Endothelial cell of umbilical vein (primary cell): ENCODE measurements around the gene AMIGO3. TPM values are rescaled to one million over a fixed set of nuclear protein-coding genes. Genes with fewer than 3 reads are reported as not detected.

Experiments
- BruUV-seq: library from RNA; stranded (reverse); fragments of 400-500 nt; replicated peaks from 2 replicates; lab custom pipeline; 2021; lab: Mats Ljungman, UMichigan
- CTCF ChIA-PET: fragments of 300-600, 350-600 bp; sonication (Branson Sonifier 250); formaldehyde crosslinking; loops from one replicate; lab custom pipeline; 2021; ENCODE audit warnings: antibody characterized with exemption, inconsistent platforms; lab: Charles Lee
- POLR2A ChIA-PET: fragments of 300-600, 350-600 bp; sonication (Branson Sonifier 250); formaldehyde crosslinking; loops from one replicate; lab custom pipeline; 2021; ENCODE audit warnings: antibody characterized with exemption, inconsistent platforms; lab: Charles Lee
- DNase-seq: peaks from one replicate; pipeline ENCODE4 v3.0.0-alpha.2; 2011; ENCODE audit warnings: low read depth, low spot score
- FAIRE-seq: peaks from 2 replicates; lab custom pipeline; 2011; peaks lifted over from hg19 to GRCh38; lab: Jason Lieb, UNC
- H2AFZ ChIP-seq: 2 replicates; pipeline ENCODE4 v1.6.0; 2012; ENCODE audit warnings: low read depth, low read length, control low read depth, inconsistent platforms
- H3K27ac ChIP-seq: 2 replicates; pipeline ENCODE4 v1.5.1; 2011; ENCODE audit warnings: low read depth, mild to moderate bottlenecking, control low read depth, low read length, moderate library complexity; ENCODE audit not compliant: insufficient read depth
- H3K27me3 ChIP-seq, 2 experiments: 2 replicates each; pipeline versions ENCODE4 v1.6.0 to v1.6.1; 2011; ENCODE audit warnings: low read length in 2 of 2, mixed read lengths in 1 of 2; ENCODE audit not compliant: control insufficient read depth in 2 of 2, insufficient read depth in 2 of 2
- H3K36me3 ChIP-seq, 2 experiments: 2 replicates in 1 of 2; 3 replicates in 1 of 2; pipeline ENCODE4 v1.5.1; 2011; ENCODE audit warnings: low read length in 2 of 2, mild to moderate bottlenecking in 1 of 2, moderate library complexity in 1 of 2; ENCODE audit not compliant: control insufficient read depth in 2 of 2, insufficient read depth in 2 of 2; ENCODE audit errors: extremely low read depth in 1 of 2
- H3K4me1 ChIP-seq: 3 replicates; pipeline ENCODE4 v1.5.1; 2011; ENCODE audit warnings: mild to moderate bottlenecking, low read length; ENCODE audit not compliant: control insufficient read depth, insufficient read depth; ENCODE audit errors: extremely low read depth
- H3K4me2 ChIP-seq: 2 replicates; pipeline ENCODE4 v1.6.1; 2011; ENCODE audit warnings: low read length, control low read depth, mixed read lengths; ENCODE audit not compliant: insufficient read depth
- H3K4me3 ChIP-seq, 3 experiments: fragments of 200-600 bp in 1 of 3; sonication (generic), shearing (Covaris generic) in 1 of 3; replicated peaks in 1 of 3; 2 replicates each; pipeline ENCODE4 v1.5.1; 2011 to 2016; ENCODE audit warnings: control low read depth in 3 of 3, low read length in 3 of 3, mild to moderate bottlenecking in 2 of 3, inconsistent platforms in 1 of 3, low read depth in 1 of 3, moderate library complexity in 1 of 3; ENCODE audit not compliant: insufficient read depth in 1 of 3
- H3K79me2 ChIP-seq: 2 replicates; pipeline ENCODE4 v1.6.0; 2012; ENCODE audit warnings: low read length, inconsistent platforms; ENCODE audit not compliant: control insufficient read depth, insufficient read depth
- H3K9ac ChIP-seq: replicated peaks from 2 replicates; pipeline ENCODE3; 2011; ENCODE audit warnings: low read length, control low read depth; ENCODE audit not compliant: insufficient read depth; ENCODE audit errors: extremely low read depth
- H3K9me1 ChIP-seq: replicated peaks from 3 replicates; pipeline ENCODE4 v1.6.0; 2011; ENCODE audit warnings: mild to moderate bottlenecking, low read length; ENCODE audit not compliant: control insufficient read depth, insufficient read depth; ENCODE audit errors: extremely low read depth
- H3K9me3 ChIP-seq: replicated peaks from 2 replicates; pipeline ENCODE4 v1.5.1; 2012; ENCODE audit warnings: low read length, inconsistent platforms; ENCODE audit not compliant: control insufficient read depth, insufficient read depth
- H4K20me1 ChIP-seq: replicated peaks from 2 replicates; pipeline ENCODE3; 2011; ENCODE audit warnings: mild to moderate bottlenecking, low read length; ENCODE audit not compliant: control insufficient read depth, insufficient read depth; ENCODE audit errors: extremely low read depth
- EZH2 ChIP-seq: IDR thresholded peaks from 2 replicates; pipeline ENCODE4 v1.6.1; 2012; ENCODE audit warnings: borderline replicate concordance, low read depth, mild to moderate bottlenecking, moderate library complexity, low read length, inconsistent platforms; ENCODE audit not compliant: severe bottlenecking
- FOS ChIP-seq: IDR thresholded peaks from 2 replicates; pipeline ENCODE4 v1.6.1; 2011; ENCODE audit warnings: mild to moderate bottlenecking, low read length, moderate library complexity, borderline replicate concordance; ENCODE audit not compliant: insufficient read depth
- GATA2 ChIP-seq: IDR thresholded peaks from 2 replicates; pipeline ENCODE4 v1.7.0; 2011; ENCODE audit warnings: low read depth, mild to moderate bottlenecking, moderate library complexity, mixed read lengths, low read length; ENCODE audit not compliant: insufficient read length, insufficient read depth
- JUN ChIP-seq: IDR thresholded peaks from 2 replicates; pipeline ENCODE4 v1.6.1; 2011; ENCODE audit warnings: borderline replicate concordance, low read depth; ENCODE audit not compliant: insufficient read length, insufficient read depth
- MYC ChIP-seq: IDR thresholded peaks from one replicate; pipeline ENCODE4 v1.6.1; 2011; ENCODE audit warnings: mild to moderate bottlenecking, low read depth, low read length
- POLR2A ChIP-seq: IDR thresholded peaks from 2 replicates; pipeline ENCODE4 v1.6.1; 2012; ENCODE audit warnings: low read depth, mild to moderate bottlenecking, control low read depth, low read length
- POLR2AphosphoS5 ChIP-seq: IDR thresholded peaks from 2 replicates; pipeline ENCODE4 v1.6.1; 2012; ENCODE audit warnings: low read depth, mild to moderate bottlenecking, control low read depth, low read length, moderate library complexity; ENCODE audit not compliant: insufficient read depth
- dilution Hi-C: fragments of 300-500 bp; cut with MboI; formaldehyde crosslinking; loops from one replicate; pipeline ENCODE4 v1.15.0; 2019; ENCODE audit warnings: low sequenced_read_pairs; ENCODE audit not compliant: extremely low pct_ligation_motif_present
- intact Hi-C: fragments of 100-400 bp; cut with micrococcal nuclease; formaldehyde crosslinking; loops from one replicate; pipeline ENCODE4 v1.10.0; 2022
- polyA plus RNA-seq, 4 experiments: library from polyadenylated mRNA; depleted of rRNA in 3 of 4; stranded (reverse) in 3 of 4; unstranded in 1 of 4; fragments of >200 nt; gene quantifications; 2 replicates each; pipeline versions ENCODE4 v1.2.1 to v1.2.3, GENCODE V29; 2011 to 2012; ENCODE audit warnings: missing spikeins in 1 of 4
- total RNA-seq: library from RNA; stranded (reverse); gene quantifications from 2 replicates; pipeline ENCODE4 v1.2.3, GENCODE V29; 2021
- TF ChIP-seq, protein P1 (sequence below): IDR thresholded peaks from 2 replicates; pipeline ENCODE4 v1.6.1; 2011; ENCODE audit not compliant: insufficient read depth, insufficient read length
- TF ChIP-seq, protein P2 (sequence below), 2 donors: IDR thresholded peaks; 1 replicate in 1 of 2; 2 replicates in 1 of 2; pipeline ENCODE4 v1.5.1; 2011; ENCODE audit warnings: low read length in 2 of 2, mild to moderate bottlenecking in 2 of 2, moderate library complexity in 2 of 2, control low read depth in 1 of 2, inconsistent platforms in 1 of 2, low read depth in 1 of 2; ENCODE audit not compliant: insufficient read depth in 1 of 2; ENCODE audit errors: extremely low read depth in 1 of 2

The AMIGO3 gene
- total and polyA plus RNA-seq, 2 donors (not counting 3 experiments of a cell fraction or from before 2014, with no cell fraction given) = 0.21 TPM; not detected in 1

DNA sequence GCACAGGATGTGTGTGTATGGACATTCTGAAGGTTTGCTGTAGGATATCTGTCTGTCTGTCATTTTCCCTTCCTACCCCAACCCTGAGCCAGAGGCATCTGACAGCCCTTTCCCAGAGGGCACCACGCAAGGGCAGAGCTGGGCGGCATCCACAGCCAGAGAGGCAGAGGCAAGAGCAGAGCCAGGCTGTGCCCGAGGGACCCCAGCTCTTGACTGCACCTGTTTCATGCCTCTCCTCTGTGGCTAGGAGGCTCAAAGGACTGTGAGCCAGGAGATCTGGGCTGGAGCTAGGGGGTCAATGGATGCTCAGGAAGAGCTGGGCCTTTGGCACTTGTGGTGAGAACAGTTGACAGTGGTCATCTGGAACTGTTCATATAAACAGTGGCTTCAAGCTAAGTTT, 50.1 kb downstream of the AMIGO3 start:
- Histone ChIP-seq H4K20me1 (no peaks in the 10 kb centered on the region), H3K27ac (no peak overlapping the region), H3K27me3 (no peaks in the 10 kb centered on the region), H3K79me2 (peaks cover 3% of the 10 kb centered on the region), H3K36me3 (no peaks in the 10 kb centered on the region), H2AFZ (no peak overlapping the region), H3K9ac (no peak overlapping the region), H3K9me1 (no peaks in the 10 kb centered on the region), H3K4me3 (no peak overlapping the region), H3K4me2 (no peak overlapping the region), H3K4me1 (peaks cover 4% of the 10 kb centered on the region), H3K9me3 (no peaks in the 10 kb centered on the region)
- TF ChIP-seq GATA2 (no peak), JUN (no peak), EZH2 (no peak), POLR2AphosphoS5 (no peak), FOS (no peak), MYC (no peak), POLR2A (no peak)
- TF ChIP-seq, protein P1, sequence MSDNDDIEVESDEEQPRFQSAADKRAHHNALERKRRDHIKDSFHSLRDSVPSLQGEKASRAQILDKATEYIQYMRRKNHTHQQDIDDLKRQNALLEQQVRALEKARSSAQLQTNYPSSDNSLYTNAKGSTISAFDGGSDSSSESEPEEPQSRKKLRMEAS = no peak
- TF ChIP-seq, protein P2, sequence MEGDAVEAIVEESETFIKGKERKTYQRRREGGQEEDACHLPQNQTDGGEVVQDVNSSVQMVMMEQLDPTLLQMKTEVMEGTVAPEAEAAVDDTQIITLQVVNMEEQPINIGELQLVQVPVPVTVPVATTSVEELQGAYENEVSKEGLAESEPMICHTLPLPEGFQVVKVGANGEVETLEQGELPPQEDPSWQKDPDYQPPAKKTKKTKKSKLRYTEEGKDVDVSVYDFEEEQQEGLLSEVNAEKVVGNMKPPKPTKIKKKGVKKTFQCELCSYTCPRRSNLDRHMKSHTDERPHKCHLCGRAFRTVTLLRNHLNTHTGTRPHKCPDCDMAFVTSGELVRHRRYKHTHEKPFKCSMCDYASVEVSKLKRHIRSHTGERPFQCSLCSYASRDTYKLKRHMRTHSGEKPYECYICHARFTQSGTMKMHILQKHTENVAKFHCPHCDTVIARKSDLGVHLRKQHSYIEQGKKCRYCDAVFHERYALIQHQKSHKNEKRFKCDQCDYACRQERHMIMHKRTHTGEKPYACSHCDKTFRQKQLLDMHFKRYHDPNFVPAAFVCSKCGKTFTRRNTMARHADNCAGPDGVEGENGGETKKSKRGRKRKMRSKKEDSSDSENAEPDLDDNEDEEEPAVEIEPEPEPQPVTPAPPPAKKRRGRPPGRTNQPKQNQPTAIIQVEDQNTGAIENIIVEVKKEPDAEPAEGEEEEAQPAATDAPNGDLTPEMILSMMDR (IDR thresholded peaks at IDR 0.05; ENCODE audit: extremely low read depth in 1 of 2, insufficient read depth in 1 of 2, low read depth in 1 of 2, low read length in 2 of 2) = no peak
- dilution Hi-C loops (no loop called here), intact Hi-C loops (no loop called here)
- no TSS peak for BruUV-seq
- POLR2A ChIA-PET = no interaction called here
- FAIRE-seq (no peak), DNase-seq (no peak)
- CTCF ChIA-PET = interaction anchor here (0.9 to 5.4 kb wide), 2 partner anchors 123 to 131 kb away, joined by 3 to 293 read pairs; no protein-coding TSS in a partner anchor
